HepG2 (cell line): Measurements from ENCODE around the gene AKAP8L. TPM values are rescaled to one million over a fixed set of nuclear protein-coding genes. Genes with fewer than 3 reads are reported as not detected.

Experiments used
- AHR ChIP-seq: IDR thresholded peaks from 2 replicates; pipeline ENCODE4 v1.6.1; 2018; ENCODE audit warnings: missing genetic modification reagents, missing compliant biosample characterization
- ARID3A ChIP-seq: IDR thresholded peaks from 2 replicates; pipeline ENCODE4 v1.6.1; 2012; ENCODE audit warnings: low read depth, low read length, improper control_type of control experiment
- ATF6 ChIP-seq: sonication (generic); formaldehyde crosslinking; conservative IDR thresholded peaks from 2 replicates; pipeline ENCODE4 v1.4.0; 2020; ENCODE audit warnings: missing genetic modification reagents
- ATM ChIP-seq: fragments of 450-650 bp; IDR thresholded peaks from 2 replicates; pipeline ENCODE4 v1.7.1; 2017; ENCODE audit warnings: mild to moderate bottlenecking, borderline replicate concordance
- GPBP1L1 ChIP-seq: sonication (generic); formaldehyde crosslinking; IDR thresholded peaks from 2 replicates; pipeline ENCODE4 v1.5.0; 2020; ENCODE audit warnings: mild to moderate bottlenecking, missing genetic modification reagents
- GTF2F1 ChIP-seq: fragments of 150-350 bp; IDR thresholded peaks from 2 replicates; pipeline ENCODE4 v1.6.1; 2014; ENCODE audit warnings: low read length
- HBP1 ChIP-seq: IDR thresholded peaks from 2 replicates; pipeline ENCODE4 v1.6.1; 2016; ENCODE audit warnings: low read depth, control low read depth
- HMG20A ChIP-seq: IDR thresholded peaks from 2 replicates; pipeline ENCODE4 v1.6.1; 2016; ENCODE audit warnings: borderline replicate concordance
- KLF13 ChIP-seq: sonication (generic); formaldehyde crosslinking; IDR thresholded peaks from 2 replicates; pipeline ENCODE4 v1.4.0; 2020; ENCODE audit warnings: mild to moderate bottlenecking, missing genetic modification reagents
- NR2F6 ChIP-seq, 2 experiments: IDR thresholded peaks; 2 replicates each; pipeline ENCODE4 v1.6.1; 2016; ENCODE audit warnings: antibody characterized with exemption in 1 of 2, mild to moderate bottlenecking in 1 of 2
- RELA ChIP-seq: sonication (generic); formaldehyde crosslinking; IDR thresholded peaks from 2 replicates; pipeline ENCODE4 v1.4.0; 2020; ENCODE audit warnings: missing genetic modification reagents
- SP4 ChIP-seq: sonication (generic); formaldehyde crosslinking; IDR thresholded peaks from 2 replicates; pipeline ENCODE4 v1.8.1; 2023; ENCODE audit warnings: mild to moderate bottlenecking, missing genetic modification reagents
- ZBTB25 ChIP-seq: IDR thresholded peaks from 2 replicates; pipeline ENCODE4 v1.6.1; 2018; ENCODE audit warnings: missing genetic modification reagents
- ZGPAT ChIP-seq: IDR thresholded peaks from 2 replicates; pipeline ENCODE4 v1.6.1; 2016; ENCODE audit warnings: mild to moderate bottlenecking
- ZNF746 ChIP-seq: sonication (generic); formaldehyde crosslinking; IDR thresholded peaks from 2 replicates; pipeline ENCODE4 v1.8.0; 2022; ENCODE audit warnings: mild to moderate bottlenecking, missing genetic modification reagents
- polyA plus RNA-seq, 8 experiments: library from polyadenylated mRNA; depleted of rRNA in 3 of 8; stranded (reverse) in 7 of 8; unstranded in 1 of 8; fragments of >200 nt; fragmentation: Illumina TruSeq in 4 of 8; extraction: Trizol in 4 of 8; gene quantifications; 2 replicates each; pipeline versions ENCODE4 v1.2.1 to v1.2.3, GENCODE V29; 2011 to 2016; ENCODE audit warnings: low read depth in 4 of 8, missing spikeins in 1 of 8, mixed read lengths in 1 of 8; ENCODE audit not compliant: insufficient read depth in 1 of 8
- total RNA-seq, 5 experiments: library from RNA; depleted of rRNA; stranded (reverse); fragments of >200 nt; fragmentation: Illumina TruSeq; extraction: Trizol; gene quantifications; 2 replicates each; pipeline ENCODE4 v1.2.3, GENCODE V29; 2016; ENCODE audit warnings: low read depth in 1 of 5

AKAP8L gene
- total and polyA plus RNA-seq, 2 of the 13 experiments (the other 11 are each of a cell fraction or from before 2014, with no cell fraction given): 48.2 to 49.6 TPM

GRCh38 chr19:15418579-15419412, at the start of gene AKAP8L (continued):
- TF ChIP-seq RELA (CRISPR knock-in tag): no peak
- no peak; the same call in 1 of the 2 replicates for TF ChIP-seq KLF13 (CRISPR knock-in tag)
- TF ChIP-seq SP4 (CRISPR knock-in tag): peak; percentile 100
- TF ChIP-seq HMG20A (CRISPR knock-in tag): no peak
- TF ChIP-seq HBP1 (CRISPR knock-in tag): peak; percentile 24; the same call in 1 of the 2 replicates
- TF ChIP-seq NR2F6 (IDR thresholded peaks at IDR 0.05): no peak
- 0 out of 2 replicates have a peak, but pooled peaks have one; percentile 5 for TF ChIP-seq NR2F6 (CRISPR knock-in tag; IDR thresholded peaks at IDR 0.05)
- TF ChIP-seq ARID3A: no peak
- no peak for TF ChIP-seq GPBP1L1 (CRISPR knock-in tag)
- no peak for TF ChIP-seq GTF2F1
- peak; percentile 50; the same call in 1 of the 2 replicates for TF ChIP-seq ZNF746
- no peak for TF ChIP-seq ATM
- no peak for TF ChIP-seq ATF6 (CRISPR knock-in tag)
- no peak for TF ChIP-seq ZBTB25 (CRISPR knock-in tag)
- peak; percentile 74; the same call in 1 of the 2 replicates for TF ChIP-seq ZGPAT
- TF ChIP-seq AHR (CRISPR knock-in tag): no peak; the same call in 1 of the 2 replicates
